ENCODE results near the gene BRD7. TPM values are rescaled to one million over a fixed set of nuclear protein-coding genes. Genes with fewer than 3 reads are reported as not detected.

The BRD7 gene
- total RNA-seq, 2 donors from 2014 or later: 21.8 to 32.6 TPM

DNA sequence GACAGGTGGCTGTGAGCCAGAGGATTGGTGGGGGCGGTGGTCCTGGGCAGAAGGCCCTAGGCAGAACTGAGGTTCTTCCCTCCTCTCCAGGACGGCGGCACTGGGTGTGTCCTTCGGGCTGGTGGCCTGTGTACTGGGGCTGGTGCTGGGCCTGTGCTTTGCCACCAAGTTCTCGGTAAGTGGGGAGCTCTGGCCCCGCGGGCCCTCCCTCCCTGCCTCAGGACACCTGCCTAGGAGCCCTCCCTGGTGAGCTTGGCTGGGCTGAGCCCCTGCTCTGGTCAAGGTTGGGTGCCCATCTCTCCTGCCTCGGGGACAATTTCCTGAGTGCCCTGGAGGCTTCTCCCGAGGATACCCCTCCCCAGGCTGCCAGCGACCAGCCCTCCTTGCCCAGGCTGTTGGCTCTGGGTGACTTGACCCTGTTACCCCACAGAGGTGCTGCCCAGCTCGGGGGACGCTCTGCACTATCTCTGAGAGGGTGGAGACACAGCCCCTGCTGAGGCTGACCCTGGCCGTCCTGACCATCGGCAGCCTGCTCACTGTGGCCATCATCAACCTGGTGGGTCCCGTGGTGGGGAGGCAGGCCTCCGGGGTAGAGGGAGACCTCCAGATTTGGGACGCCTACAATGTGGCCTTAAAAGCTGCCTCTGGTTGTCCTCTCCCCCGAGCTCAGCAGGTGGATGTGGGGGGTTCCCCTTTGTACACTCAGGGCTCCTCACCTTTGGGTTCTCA, 60.4 kb downstream of the BRD7 start:
- intact Hi-C loops (cut with DNase I): no loop called here
- H3K9me3 ChIP-seq: no peaks in the 10 kb centered on the region
- no peak for ATAC-seq
- no peak overlapping the region for H3K4me3 ChIP-seq
- peak in 1 of 4 donors; percentile 11 for DNase-seq
- no peak overlapping the region for H3K27ac ChIP-seq
- no peak for TF ChIP-seq POLR2A (IDR thresholded peaks at IDR 0.05)
- TF ChIP-seq, protein P1, sequence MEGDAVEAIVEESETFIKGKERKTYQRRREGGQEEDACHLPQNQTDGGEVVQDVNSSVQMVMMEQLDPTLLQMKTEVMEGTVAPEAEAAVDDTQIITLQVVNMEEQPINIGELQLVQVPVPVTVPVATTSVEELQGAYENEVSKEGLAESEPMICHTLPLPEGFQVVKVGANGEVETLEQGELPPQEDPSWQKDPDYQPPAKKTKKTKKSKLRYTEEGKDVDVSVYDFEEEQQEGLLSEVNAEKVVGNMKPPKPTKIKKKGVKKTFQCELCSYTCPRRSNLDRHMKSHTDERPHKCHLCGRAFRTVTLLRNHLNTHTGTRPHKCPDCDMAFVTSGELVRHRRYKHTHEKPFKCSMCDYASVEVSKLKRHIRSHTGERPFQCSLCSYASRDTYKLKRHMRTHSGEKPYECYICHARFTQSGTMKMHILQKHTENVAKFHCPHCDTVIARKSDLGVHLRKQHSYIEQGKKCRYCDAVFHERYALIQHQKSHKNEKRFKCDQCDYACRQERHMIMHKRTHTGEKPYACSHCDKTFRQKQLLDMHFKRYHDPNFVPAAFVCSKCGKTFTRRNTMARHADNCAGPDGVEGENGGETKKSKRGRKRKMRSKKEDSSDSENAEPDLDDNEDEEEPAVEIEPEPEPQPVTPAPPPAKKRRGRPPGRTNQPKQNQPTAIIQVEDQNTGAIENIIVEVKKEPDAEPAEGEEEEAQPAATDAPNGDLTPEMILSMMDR (IDR thresholded peaks at IDR 0.05): no peak
- no peaks in the 10 kb centered on the region for H3K27me3 ChIP-seq
- 60 to 93% methylated on average over 2 to 11 of the region's 18 CpGs for WGBS, 2 donors
- no peaks in the 10 kb centered on the region for H3K4me1 ChIP-seq
- no peaks in the 10 kb centered on the region for H3K36me3 ChIP-seq (replicated peaks in 1 of 2; ENCODE audit: insufficient read depth in 1 of 2, low read depth in 2 of 2)

DNA sequence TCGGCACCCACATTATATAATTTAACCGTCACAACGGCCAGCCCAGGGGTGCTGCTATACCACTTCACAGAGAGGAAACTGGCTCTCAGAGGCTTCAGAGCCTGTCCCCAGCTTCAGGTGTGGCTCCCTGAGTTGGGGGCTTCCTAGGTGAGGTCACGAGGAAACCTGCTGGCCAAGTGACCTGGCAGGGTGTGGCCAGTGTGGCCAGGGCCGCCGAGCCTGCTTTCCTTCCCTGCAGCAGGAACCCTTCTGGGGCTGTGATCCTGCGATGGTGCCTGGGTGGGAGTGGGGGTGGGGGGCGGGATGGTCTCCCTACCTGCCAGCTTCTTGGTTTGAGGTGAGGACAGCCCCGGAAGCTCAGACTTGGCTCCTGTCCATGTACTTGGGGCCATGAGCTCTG, 62.5 kb downstream of the BRD7 start:
- TF ChIP-seq, protein P1 (IDR thresholded peaks at IDR 0.05): no peak
- no peak for TF ChIP-seq POLR2A (IDR thresholded peaks at IDR 0.05)
- intact Hi-C loops (cut with DNase I): no loop called here
- DNase-seq (peak in 1 of 4 donors; percentile 7), ATAC-seq (no peak)
- WGBS, 2 donors: 67 to 74% methylated on average over 8 to 9 of the region's 9 CpGs
- no peaks in the 10 kb centered on the region for H3K9me3 ChIP-seq
- no peaks in the 10 kb centered on the region for H3K36me3 ChIP-seq (replicated peaks in 1 of 2; ENCODE audit: insufficient read depth in 1 of 2, low read depth in 2 of 2)
- H3K4me1 ChIP-seq: no peaks in the 10 kb centered on the region
- no peaks in the 10 kb centered on the region for H3K27me3 ChIP-seq
- no peak overlapping the region for H3K27ac ChIP-seq
- H3K4me3 ChIP-seq: no peak overlapping the region

DNA sequence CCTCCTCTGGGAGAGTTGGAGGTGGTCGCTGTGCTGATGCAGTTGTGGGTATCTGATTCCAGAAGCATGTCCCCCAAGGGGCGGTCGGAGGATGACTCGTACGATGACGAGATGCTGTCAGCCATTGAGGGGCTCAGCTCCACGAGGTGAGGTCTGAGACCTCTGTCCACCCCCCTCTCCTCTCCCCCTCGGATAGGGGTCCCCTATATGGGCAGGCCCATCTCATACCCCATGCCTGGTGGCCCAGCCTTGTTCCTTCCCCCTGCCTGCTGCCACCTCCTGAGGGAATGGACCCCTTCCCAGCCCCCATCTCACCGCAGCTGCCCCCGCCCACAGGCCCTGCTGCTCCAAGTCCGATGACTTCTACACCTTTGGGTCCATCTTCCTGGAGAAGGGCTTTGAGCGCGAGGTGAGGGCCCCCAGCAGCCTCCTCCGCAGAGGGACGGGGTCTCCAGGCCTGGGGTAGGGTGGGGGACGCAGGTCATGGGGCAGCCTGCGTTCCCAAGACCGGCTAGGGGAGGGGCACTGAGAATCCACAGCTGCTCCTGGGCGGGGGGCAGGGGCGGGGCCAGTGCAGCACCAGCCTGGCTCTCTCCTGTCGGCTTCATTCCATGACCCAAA, 63.2 kb downstream of the BRD7 start:
- no peaks in the 10 kb centered on the region for H3K9me3 ChIP-seq
- TF ChIP-seq POLR2A (IDR thresholded peaks at IDR 0.05): no peak
- TF ChIP-seq, protein P1 (IDR thresholded peaks at IDR 0.05): no peak
- intact Hi-C loops (cut with DNase I): no loop called here
- ATAC-seq: no peak
- H3K4me1 ChIP-seq: no peaks in the 10 kb centered on the region
- H3K36me3 ChIP-seq (replicated peaks in 1 of 2; ENCODE audit: insufficient read depth in 1 of 2, low read depth in 2 of 2): no peaks in the 10 kb centered on the region
- H3K4me3 ChIP-seq: no peak overlapping the region
- no peaks in the 10 kb centered on the region for H3K27me3 ChIP-seq
- 86 to 87% methylated on average over 16 to 21 of the region's 21 CpGs for WGBS, 2 donors
- H3K27ac ChIP-seq: no peak overlapping the region
- peak in 1 of 4 donors; percentile 6 for DNase-seq

DNA sequence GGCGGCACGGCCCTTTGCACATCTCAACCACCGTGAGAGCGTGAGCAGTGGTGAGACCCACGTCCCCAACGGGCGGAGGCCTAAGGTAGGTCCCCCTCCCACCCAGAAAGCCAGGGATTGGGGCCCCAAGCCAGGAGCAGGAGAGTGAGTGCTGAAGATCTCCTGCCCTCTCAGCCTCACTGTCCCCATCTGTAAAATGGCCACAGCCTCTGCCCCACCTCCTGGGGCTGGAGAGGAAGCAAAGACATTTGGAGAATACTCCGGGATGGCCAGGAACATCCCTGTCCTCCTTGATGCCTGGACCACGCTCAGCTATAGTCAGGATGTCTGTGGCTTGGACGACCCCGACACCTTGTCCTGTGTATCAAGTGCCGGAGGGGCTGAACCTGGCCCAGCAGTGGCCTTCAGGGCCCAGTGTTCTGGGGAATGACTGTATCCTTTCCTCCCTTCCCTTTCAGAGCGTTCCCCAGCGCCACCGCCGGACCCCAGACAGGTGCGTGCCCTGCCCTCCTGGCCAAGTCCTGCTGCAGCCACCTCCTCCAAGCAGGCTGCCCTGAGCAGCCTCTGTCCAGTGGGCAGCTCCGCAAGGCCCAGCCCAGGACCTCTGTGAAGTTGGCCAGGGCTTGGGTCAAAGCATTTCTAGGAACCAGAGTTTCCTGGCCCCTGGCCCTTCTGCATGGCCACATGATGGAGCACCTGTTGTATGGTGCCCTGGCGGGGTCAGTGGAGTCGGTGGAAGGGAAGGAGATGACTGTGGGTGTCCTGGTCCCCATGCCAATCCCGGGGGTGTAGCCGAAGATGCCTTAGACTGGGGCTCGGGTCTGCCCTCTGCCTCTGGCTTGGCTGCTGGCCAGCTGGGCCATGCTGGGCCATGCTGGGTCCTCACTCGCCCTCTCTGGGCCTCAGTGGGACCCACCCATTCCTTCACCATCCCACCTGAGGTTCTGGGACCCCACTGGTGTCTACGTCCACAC, 64.0 kb downstream of the BRD7 start:
- intact Hi-C loops (cut with DNase I): no loop called here
- H3K27me3 ChIP-seq: no peaks in the 10 kb centered on the region
- H3K27ac ChIP-seq: no peak overlapping the region
- ATAC-seq (no peak), DNase-seq (peak in 1 of 4 donors; percentile 7)
- H3K4me3 ChIP-seq: no peak overlapping the region
- H3K4me1 ChIP-seq: no peaks in the 10 kb centered on the region
- WGBS, 2 donors: 89 to 90% methylated on average over 7 to 25 of the region's 25 CpGs
- no peaks in the 10 kb centered on the region for H3K9me3 ChIP-seq
- TF ChIP-seq, protein P1 (IDR thresholded peaks at IDR 0.05): no peak
- TF ChIP-seq POLR2A (IDR thresholded peaks at IDR 0.05): no peak
- H3K36me3 ChIP-seq (replicated peaks in 1 of 2; ENCODE audit: insufficient read depth in 1 of 2, low read depth in 2 of 2): no peaks in the 10 kb centered on the region
